ENCODE data around the gene ZBTB49. TPM values are rescaled to one million over a fixed set of nuclear protein-coding genes. Genes with fewer than 3 reads are reported as not detected.

ZBTB49 gene
- total and polyA plus RNA-seq, 7 donors: 0.69 to 6.2 (median 4.1) TPM

DNA sequence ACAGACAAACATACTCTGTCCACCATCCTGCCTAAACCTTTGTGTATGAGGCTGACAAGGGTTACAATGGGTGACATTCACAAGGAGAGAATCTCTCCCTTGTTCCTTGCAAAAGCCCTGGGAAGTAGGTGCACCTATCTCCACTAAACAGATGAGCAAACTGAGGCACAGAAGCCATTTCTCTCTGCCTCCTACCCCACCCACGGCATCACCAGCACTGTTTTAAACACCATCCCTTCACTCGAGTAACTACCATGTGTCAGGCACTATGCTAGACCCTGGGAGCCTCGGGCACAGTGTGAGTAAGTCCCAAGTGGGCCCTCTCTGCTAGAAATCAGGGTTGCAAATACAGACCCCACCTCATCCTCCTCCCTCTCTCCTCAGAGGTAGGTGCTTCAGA is 996 bp upstream of the ZBTB49 start:
- Histone ChIP-seq H3K27ac (no peak overlapping the region), H3K27me3 (no peaks in the 10 kb centered on the region), H3K4me3 (peak overlapping the region in 3 of 4 donors; percentile 78 to 94 (median 83)), H3K4me1 (peaks cover 0 to 32% (median 28%) of the 10 kb centered on the region in 4 donors), H3K36me3 (peaks cover 0 to 23% (median 4%) of the 10 kb centered on the region in 4 donors), H3K9me3 (no peaks in the 10 kb centered on the region)
- intact Hi-C loops (cut with DNase I): no loop called here
- DNase-seq: no peak
- WGBS, 2 donors: 4 to 38% methylated on average over 3 of the region's 3 CpGs
- TF ChIP-seq EP300 (IDR thresholded peaks at IDR 0.05) (no peak), POLR2A (IDR thresholded peaks at IDR 0.05) (no peak), POLR2AphosphoS5 (IDR thresholded peaks at IDR 0.05) (no peak)
- TF ChIP-seq, protein P1, sequence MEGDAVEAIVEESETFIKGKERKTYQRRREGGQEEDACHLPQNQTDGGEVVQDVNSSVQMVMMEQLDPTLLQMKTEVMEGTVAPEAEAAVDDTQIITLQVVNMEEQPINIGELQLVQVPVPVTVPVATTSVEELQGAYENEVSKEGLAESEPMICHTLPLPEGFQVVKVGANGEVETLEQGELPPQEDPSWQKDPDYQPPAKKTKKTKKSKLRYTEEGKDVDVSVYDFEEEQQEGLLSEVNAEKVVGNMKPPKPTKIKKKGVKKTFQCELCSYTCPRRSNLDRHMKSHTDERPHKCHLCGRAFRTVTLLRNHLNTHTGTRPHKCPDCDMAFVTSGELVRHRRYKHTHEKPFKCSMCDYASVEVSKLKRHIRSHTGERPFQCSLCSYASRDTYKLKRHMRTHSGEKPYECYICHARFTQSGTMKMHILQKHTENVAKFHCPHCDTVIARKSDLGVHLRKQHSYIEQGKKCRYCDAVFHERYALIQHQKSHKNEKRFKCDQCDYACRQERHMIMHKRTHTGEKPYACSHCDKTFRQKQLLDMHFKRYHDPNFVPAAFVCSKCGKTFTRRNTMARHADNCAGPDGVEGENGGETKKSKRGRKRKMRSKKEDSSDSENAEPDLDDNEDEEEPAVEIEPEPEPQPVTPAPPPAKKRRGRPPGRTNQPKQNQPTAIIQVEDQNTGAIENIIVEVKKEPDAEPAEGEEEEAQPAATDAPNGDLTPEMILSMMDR (IDR thresholded peaks at IDR 0.05): no peak

DNA sequence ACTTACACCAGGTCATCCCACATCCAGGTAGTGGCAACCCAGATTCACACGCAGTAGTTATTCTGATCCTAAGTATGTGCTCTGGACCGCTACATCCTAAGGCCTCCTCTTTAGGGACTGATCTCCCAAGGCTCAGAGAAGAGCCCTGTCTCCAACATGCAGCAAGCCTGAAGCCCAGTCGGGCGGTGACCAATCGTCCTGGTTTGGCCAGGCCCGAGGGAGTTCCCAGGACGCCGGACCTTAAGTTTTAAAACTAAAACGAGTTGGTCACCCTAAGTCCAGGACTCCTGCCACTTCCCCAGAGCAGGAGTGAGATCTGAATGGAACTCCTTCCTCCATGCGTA is 482 bp upstream of the ZBTB49 start:
- Histone ChIP-seq H3K4me3 (peak overlapping the region; percentile 78 to 95 (median 88)), H3K27ac (peak overlapping the region; percentile 81 to 88 (median 82)), H3K9me3 (no peaks in the 10 kb centered on the region), H3K4me1 (peaks cover 0 to 32% (median 28%) of the 10 kb centered on the region in 4 donors), H3K36me3 (peaks cover 0 to 18% (median 4%) of the 10 kb centered on the region in 4 donors), H3K27me3 (no peaks in the 10 kb centered on the region)
- DNase-seq: no peak
- intact Hi-C loops (cut with DNase I): no loop called here
- no peak for TF ChIP-seq POLR2AphosphoS5 (IDR thresholded peaks at IDR 0.05)
- TF ChIP-seq, protein P1 (IDR thresholded peaks at IDR 0.05): no peak
- TF ChIP-seq POLR2A (IDR thresholded peaks at IDR 0.05): no peak
- TF ChIP-seq EP300 (IDR thresholded peaks at IDR 0.05): no peak
- WGBS, 2 donors: 0 to 1% methylated on average over 10 of the region's 10 CpGs

DNA sequence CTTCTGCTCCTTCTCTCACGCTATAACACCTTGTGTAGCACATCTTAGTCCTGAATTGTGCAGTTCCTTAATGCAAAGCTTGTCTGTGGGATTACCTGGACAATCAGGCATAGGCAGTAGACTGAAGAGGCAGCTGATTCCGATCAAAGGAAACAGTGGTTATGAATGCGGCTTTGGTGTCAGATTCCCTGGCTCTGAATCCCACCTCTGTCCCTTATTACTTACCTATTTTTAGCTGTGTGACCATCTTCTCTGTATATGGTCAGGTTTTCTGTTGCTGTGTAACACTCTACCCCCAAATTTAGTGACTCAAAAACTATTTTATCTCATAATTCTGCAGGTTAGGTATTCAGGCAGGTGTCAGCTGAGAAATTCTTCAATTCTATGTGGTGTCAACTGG is 3.2 kb downstream of the ZBTB49 start:
- Histone ChIP-seq H3K27ac (no peak overlapping the region), H3K9me3 (no peaks in the 10 kb centered on the region), H3K4me3 (no peak overlapping the region), H3K36me3 (peaks cover 0 to 8% (median 0%) of the 10 kb centered on the region in 4 donors), H3K27me3 (no peaks in the 10 kb centered on the region), H3K4me1 (peaks cover 0 to 32% (median 28%) of the 10 kb centered on the region in 4 donors)
- intact Hi-C loops (cut with DNase I): loop anchor here (5.0 kb wide), 1 partner anchor 46 kb away; the partner anchor contains the start of gene TMEM128
- DNase-seq: no peak
- 96 to 97% methylated on average over 3 of the region's 3 CpGs for WGBS, 2 donors
- no peak for TF ChIP-seq EP300 (IDR thresholded peaks at IDR 0.05)

DNA sequence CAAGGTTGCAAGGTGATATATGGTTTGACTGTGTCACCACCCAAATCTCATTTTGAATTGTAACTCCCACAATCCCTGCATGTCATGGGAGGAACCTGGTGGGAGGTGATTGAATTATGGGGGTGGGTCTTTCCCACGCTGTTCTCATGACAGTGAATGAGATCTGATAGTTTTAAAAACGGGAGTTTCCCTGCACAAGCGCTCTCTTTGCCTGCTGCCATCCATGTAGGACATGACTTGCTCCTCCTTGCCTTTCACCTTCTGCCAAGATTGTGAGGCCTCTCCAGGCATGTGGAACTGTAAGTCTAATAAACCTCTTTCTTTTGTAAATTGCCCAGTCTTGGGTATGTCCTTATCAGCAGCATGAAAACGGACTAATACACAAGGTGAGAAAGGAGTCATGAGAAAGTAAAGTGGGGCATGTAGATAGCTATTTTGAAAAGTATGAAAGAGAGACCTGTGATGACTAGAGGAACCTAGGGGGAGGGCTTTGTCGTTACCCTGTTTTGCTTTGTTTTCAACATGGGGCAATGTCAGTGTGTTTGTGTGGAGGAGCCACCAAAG is 6.3 kb downstream of the ZBTB49 start:
- intact Hi-C loops (cut with DNase I): no loop called here
- no peak for DNase-seq
- TF ChIP-seq POLR2AphosphoS5 (IDR thresholded peaks at IDR 0.05) (no peak), POLR2A (IDR thresholded peaks at IDR 0.05) (no peak), EP300 (IDR thresholded peaks at IDR 0.05) (no peak)
- TF ChIP-seq, protein P1 (IDR thresholded peaks at IDR 0.05): no peak
- 94 to 97% methylated on average over 5 of the region's 5 CpGs for WGBS, 2 donors
- no peak overlapping the region for H3K27ac ChIP-seq
- no peak overlapping the region for H3K4me3 ChIP-seq
- H3K36me3 ChIP-seq: peaks cover 0 to 8% (median 5%) of the 10 kb centered on the region in 4 donors
- H3K4me1 ChIP-seq: peaks cover 0 to 9% (median 7%) of the 10 kb centered on the region in 4 donors
- H3K9me3 ChIP-seq: no peaks in the 10 kb centered on the region
- H3K27me3 ChIP-seq: no peaks in the 10 kb centered on the region

DNA sequence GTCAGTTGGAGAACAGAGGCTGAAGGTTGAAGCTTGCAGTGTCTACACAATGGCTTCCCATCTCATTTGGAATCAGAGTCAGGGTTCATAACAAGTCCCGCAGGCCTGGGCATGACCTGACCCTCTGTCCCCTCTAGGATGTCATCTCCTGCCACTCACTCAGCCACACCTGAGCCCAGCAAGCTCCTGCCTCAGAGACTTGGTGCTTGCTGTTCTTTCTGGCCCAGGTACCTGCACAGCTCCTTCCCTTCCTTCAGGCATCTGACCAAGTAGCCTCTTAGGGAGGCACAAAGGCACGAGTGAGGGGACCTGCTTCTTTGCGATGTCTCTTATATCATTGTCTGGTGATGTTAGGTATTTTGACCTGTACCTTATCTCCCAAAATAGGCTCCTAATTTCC is 9.0 kb downstream of the ZBTB49 start:
- Histone ChIP-seq H3K27me3 (no peaks in the 10 kb centered on the region), H3K4me3 (no peak overlapping the region), H3K4me1 (no peaks in the 10 kb centered on the region), H3K36me3 (peaks cover 0 to 26% (median 13%) of the 10 kb centered on the region in 4 donors), H3K9me3 (no peaks in the 10 kb centered on the region), H3K27ac (no peak overlapping the region)
- 92 to 98% methylated on average over 3 of the region's 3 CpGs for WGBS, 2 donors
- intact Hi-C loops (cut with DNase I): no loop called here
- no peak for DNase-seq
- TF ChIP-seq EP300 (IDR thresholded peaks at IDR 0.05) (no peak), POLR2AphosphoS5 (IDR thresholded peaks at IDR 0.05) (no peak), POLR2A (IDR thresholded peaks at IDR 0.05) (no peak)
- TF ChIP-seq, protein P1 (IDR thresholded peaks at IDR 0.05): no peak

All from sigmoid colon (tissue), 7 donors.